H7 (cell line): Measurements from ENCODE around the gene COL18A1. TPM values are rescaled to one million over a fixed set of nuclear protein-coding genes. Genes with fewer than 3 reads are reported as not detected.
A peak's percentile ranks its signal among the peaks of the same experiment; 100 is the strongest.
"Not testable (repeated sequence)": the region's sequence is repeated elsewhere in the genome, so short reads cannot be mapped to it uniquely, and the experiment has no call there.

ENCODE experiments used
- DNase-seq: peaks from one replicate; pipeline ENCODE4 v3.0.0; 2012
- H3K27me3 ChIP-seq: 2 replicates; pipeline ENCODE4 v1.6.0; 2011; ENCODE audit warnings: mild to moderate bottlenecking, low read length; ENCODE audit not compliant: control insufficient read depth, insufficient read depth
- H3K36me3 ChIP-seq: replicated peaks from 2 replicates; pipeline ENCODE4 v1.5.1; 2011; ENCODE audit warnings: low read length; ENCODE audit not compliant: control insufficient read depth, insufficient read depth
- H3K4me3 ChIP-seq: 2 replicates; pipeline ENCODE4 v1.5.1; 2011; ENCODE audit warnings: low read depth, mild to moderate bottlenecking, control low read depth, low read length, moderate library complexity; ENCODE audit not compliant: insufficient read depth
- total RNA-seq: library from RNA; depleted of rRNA; stranded (reverse); fragments of >200 nt; shearing (Covaris generic); gene quantifications from 2 replicates; pipeline ENCODE4 v1.2.3, GENCODE V29; 2014; rRNA removed

Gene COL18A1
- total RNA-seq, 1 experiment from 2014 or later: 328 TPM

DNA sequence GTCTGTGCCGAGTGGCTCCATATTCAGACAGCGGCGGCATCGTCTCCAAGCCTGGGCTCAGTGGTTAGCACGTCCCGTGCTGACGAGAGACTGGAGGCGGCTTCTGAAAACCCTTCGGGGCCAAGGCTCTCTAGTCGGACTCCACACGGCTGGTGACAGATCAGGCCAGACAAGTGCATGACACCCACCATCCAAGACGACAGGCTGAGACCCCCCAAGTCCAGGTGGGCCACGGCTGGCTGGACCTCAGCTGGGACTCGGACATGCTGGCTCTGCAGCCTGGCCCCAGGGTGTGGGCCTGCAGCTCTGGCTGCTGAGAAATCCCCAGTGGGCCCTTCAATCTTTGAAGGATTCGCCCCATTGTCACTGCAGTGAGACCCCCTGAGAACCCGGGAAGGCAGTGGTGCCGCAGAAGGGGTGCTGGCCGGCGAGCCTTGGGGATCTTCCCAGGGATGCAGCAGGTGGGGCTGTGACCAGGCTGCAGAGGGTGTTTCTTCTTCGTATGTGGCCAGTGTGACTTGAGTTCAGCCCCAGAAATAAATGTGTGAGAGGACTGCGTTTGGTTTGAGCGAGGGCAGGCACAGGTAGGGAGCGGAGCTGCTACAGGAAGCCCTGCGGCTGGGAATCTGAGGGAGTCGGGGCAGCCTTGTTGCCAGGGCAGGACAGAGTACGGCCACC lies 153.2 kb downstream of the COL18A1 start:
- no peaks in the 10 kb centered on the region for H3K36me3 ChIP-seq
- DNase-seq: peak; percentile 47

DNA sequence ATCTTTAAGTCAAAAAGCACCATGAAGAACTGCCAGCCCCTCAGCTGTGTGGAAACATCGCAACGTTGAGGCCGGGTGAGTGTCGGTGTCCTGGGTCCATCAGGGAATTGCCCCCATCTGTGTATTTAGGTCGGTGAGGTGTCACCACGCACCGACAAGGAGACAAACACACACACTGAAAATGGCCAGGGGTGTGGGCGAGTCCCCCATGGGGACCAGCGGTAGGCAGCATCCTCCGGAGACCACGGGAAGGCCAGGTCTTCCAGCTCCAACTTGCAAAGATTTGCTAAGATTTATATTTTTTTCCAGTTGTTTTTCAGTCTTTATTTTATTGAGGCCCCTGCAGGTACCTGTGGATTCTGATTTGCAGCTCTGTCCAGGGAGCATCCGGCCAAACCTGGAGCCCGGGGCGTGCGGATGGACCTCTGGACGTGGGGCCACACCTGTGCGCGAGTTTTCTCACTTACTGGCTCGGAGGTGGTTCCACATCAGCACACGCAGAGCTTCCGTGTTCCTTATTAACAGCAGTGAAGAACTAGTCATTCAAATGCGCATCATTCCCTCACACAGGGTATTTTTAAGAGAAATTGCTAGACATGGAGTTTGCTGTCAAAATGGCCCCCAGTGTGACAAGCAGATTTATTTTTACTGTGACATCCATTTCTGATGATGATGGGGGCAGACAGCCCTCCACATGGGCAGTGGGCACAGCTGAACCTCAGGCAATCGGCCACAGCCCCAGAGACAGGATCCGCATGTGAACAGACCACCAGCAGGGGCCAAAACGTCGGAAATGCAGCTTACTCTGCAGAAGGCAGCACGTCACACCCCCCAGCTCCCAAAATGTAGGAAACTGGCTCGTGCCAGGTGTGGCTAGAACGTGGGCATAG lies 154.5 kb downstream of the COL18A1 start:
- no peaks in the 10 kb centered on the region for H3K27me3 ChIP-seq
- DNase-seq: peak; percentile 75
- H3K36me3 ChIP-seq: no peaks in the 10 kb centered on the region
- no peak overlapping the region for H3K4me3 ChIP-seq

More for the DNA sequence above, 153.2 kb downstream of the COL18A1 start:
- Histone ChIP-seq H3K27me3 (no peaks in the 10 kb centered on the region), H3K4me3 (no peak overlapping the region)

DNA sequence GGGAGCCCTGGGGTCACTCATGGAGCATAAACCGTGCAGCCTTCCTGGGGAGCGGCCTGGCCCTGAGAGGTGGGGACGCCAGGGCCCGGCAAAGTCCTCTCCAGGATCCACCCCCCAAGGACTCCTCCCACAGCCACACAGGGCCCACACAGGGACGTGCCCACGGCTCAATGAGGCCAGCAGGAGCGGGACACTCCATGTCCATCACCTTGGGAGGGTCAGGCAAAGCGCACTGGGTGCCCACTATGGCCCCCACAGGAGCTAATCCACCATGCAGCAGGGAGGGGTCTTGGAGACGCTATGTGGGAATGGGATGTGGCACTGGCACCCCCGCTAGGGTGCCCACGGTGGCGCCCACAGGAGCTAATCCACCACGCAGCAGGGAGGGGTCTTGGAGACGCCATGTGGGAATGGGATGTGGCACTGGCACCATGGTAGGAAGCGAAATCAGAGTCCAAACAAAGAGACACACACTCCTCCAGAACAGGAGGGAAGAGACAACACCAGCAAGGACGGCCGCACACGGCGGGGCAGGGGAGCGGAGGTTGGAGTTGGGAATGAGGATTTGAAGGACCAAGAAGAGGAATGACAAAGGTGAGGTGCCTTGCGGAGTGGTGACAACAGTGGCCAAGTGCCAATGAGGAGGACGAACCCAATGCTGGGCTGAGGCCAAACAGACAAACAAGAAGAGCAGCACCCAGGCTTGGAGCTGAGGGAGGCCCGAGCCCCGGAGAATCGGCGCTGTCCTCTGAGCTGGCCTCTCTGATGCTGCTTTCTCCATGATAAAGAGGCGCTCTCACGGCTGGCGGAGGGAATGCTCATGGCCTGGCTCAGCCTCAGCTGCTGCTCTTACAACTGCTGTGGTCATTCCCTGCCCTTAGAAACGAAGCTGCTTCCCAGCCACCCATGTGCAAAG lies 155.4 kb downstream of the COL18A1 start:
- DNase-seq: peak; percentile 72
- Histone ChIP-seq H3K4me3 (no peak overlapping the region), H3K36me3 (no peaks in the 10 kb centered on the region), H3K27me3 (no peaks in the 10 kb centered on the region)

DNA sequence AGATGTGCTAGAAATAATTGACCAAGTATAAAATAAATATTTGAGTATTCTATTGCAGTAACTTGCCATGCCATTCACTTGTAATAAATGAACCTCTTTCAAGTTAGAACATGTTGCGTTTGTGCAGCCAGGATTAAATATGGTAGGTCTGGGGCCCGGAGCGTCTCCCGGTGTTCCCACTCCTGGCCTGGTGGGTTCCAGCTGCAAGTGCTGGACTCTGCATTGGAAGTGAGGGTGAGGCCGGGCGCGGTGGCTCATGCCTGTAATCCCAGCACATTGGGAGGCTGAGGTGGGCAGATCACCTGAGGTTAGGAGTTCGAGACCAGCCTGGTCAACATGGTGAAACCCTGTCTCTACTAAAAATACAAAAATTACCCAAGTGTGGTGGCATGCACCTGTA lies 156.3 kb downstream of the COL18A1 start:
- DNase-seq, H3K27me3 ChIP-seq, H3K4me3 ChIP-seq, H3K36me3 ChIP-seq: not testable (repeated sequence)

DNA sequence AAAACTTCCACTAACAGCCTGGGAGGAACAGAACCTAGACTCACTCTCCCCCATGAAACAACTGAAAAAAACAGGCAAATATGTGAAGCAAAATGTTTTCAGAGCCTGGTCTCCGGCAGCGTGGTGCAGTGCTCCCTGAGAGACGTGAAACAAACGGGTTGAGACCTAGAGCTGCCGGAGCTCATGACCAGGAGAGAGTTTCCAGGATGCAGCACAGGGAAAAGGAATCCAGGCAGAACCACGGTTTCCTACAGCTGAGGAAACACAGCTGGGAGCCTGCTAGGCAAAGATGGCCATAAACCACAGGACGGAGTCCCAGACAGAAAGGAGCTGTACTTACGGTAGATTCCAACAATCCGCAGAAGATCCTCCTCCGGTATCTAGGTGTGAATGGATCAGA lies 157.4 kb downstream of the COL18A1 start:
- Histone ChIP-seq H3K4me3 (no peak overlapping the region), H3K27me3 (no peaks in the 10 kb centered on the region), H3K36me3 (no peaks in the 10 kb centered on the region)
- no peak for DNase-seq

DNA sequence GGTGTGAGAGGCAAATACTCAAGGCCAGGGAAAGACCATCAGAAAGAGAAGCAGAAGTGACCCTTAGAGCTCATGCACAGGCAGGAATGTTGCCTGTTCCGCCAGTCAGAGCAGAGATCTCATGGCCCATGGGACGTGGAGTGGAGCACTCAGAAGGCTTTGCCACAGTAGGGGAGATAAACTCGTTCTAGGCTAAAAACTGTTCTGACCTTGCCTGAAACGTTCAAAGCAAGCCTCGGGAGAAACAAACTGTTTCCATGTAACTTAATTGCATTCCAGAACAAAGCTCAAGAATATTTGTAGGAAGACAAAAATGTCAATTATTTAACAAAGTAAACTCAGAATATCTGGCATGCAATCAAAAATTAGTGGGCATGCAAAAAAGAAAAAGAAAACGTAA lies 158.0 kb downstream of the COL18A1 start:
- no peaks in the 10 kb centered on the region for H3K36me3 ChIP-seq
- no peaks in the 10 kb centered on the region for H3K27me3 ChIP-seq
- DNase-seq: no peak
- H3K4me3 ChIP-seq: no peak overlapping the region

Other genes starting within 250 kb of the COL18A1 start
- 25.4 and 26.9 TPM in 2 replicates for gene POFUT2, start 117.3 kb upstream of the COL18A1 start, total RNA-seq
- gene SLC19A1, start 137.3 kb downstream of the COL18A1 start, total RNA-seq: 17.9 and 19.6 TPM in 2 replicates
- gene PCBP3, start 238.6 kb downstream of the COL18A1 start, total RNA-seq: 1.8 and 8.0 TPM in 2 replicates